Testis (tissue), 2 donors: Measurements from ENCODE around the gene RNASE1.

ENCODE experiments used
- CTCF ChIP-seq, 3 experiments: fragments of 450-650 bp in 2 of 3; fragments of 200-600 bp in 1 of 3; sonication (generic) in 1 of 3; IDR thresholded peaks; one replicate each; pipeline ENCODE4 v1.5.1; 2016 to 2019; ENCODE audit warnings: antibody characterized with exemption in 3 of 3, mild to moderate bottlenecking in 2 of 3, moderate library complexity in 1 of 3
- POLR2A ChIP-seq: fragments of 450-650 bp; IDR thresholded peaks from one replicate; pipeline ENCODE4 v1.6.1; 2017; ENCODE audit warnings: antibody characterized with exemption, mild to moderate bottlenecking, moderate library complexity

- TF ChIP-seq POLR2A, result no peak
- no peak for TF ChIP-seq CTCF (IDR thresholded peaks at IDR 0.05)
Measured at GRCh38 chr14:20830831-20831230, 28.2 kb upstream of the RNASE1 start.
